ENCODE data around the gene EXOC3L4. TPM values are rescaled to one million over a fixed set of nuclear protein-coding genes. Genes with fewer than 3 reads are reported as not detected.

Gene EXOC3L4
- total RNA-seq, 1 donor from 2014 or later = not detected

- no peaks in the 10 kb centered on the region for H3K27me3 ChIP-seq (ENCODE audit: insufficient read depth, low read length)
- Mint-ChIP-seq H3K4me1 (ENCODE audit: low read depth, unreplicated experiment) (peaks cover 15% of the 10 kb centered on the region), H3K27me3 (ENCODE audit: low read depth, unreplicated experiment) (peaks cover 22% of the 10 kb centered on the region), H3K9me3 (ENCODE audit: unreplicated experiment) (no peaks in the 10 kb centered on the region), H3K36me3 (ENCODE audit: low read depth, unreplicated experiment) (peaks cover 5% of the 10 kb centered on the region), H3K27ac (ENCODE audit: unreplicated experiment) (no peak overlapping the region), H3K4me3 (ENCODE audit: unreplicated experiment) (peak overlapping the region; percentile 76)
- DNase-seq (ENCODE audit: low read depth) (no peak), FAIRE-seq (no peak)
- no peak overlapping the region for H3K27ac ChIP-seq (ENCODE audit: low read depth, low read length)
- peaks cover 52% of the 10 kb centered on the region for H4K20me1 ChIP-seq (ENCODE audit: insufficient read depth, low read length)
- peaks cover 28% of the 10 kb centered on the region for H3K4me1 ChIP-seq (ENCODE audit: insufficient read depth, low read length)
- H3K4me3 ChIP-seq (ENCODE audit: insufficient read depth, low read depth, low read length) = peak overlapping the region; percentile 46
- H3K9me3 ChIP-seq (ENCODE audit: insufficient read depth, low read depth, low read length) = no peaks in the 10 kb centered on the region
- no peaks in the 10 kb centered on the region for H3K79me2 ChIP-seq (ENCODE audit: insufficient read depth, low read length)
- peak overlapping the region; percentile 35 for H3K9ac ChIP-seq (ENCODE audit: low read length)
- no peaks in the 10 kb centered on the region for H3K36me3 ChIP-seq (ENCODE audit: insufficient read depth, low read length)
- no peak overlapping the region for H2AFZ ChIP-seq (ENCODE audit: low read depth, low read length)
- H3K4me2 ChIP-seq (ENCODE audit: low read length) = peak overlapping the region; percentile 80
- TF ChIP-seq EZH2 (IDR thresholded peaks at IDR 0.05; ENCODE audit: insufficient read depth, low read length) (no peak), CTCF (IDR thresholded peaks at IDR 0.05; ENCODE audit: insufficient read depth, low read depth, low read length) (no peak)
These were observed 30.0 kb downstream of the EXOC3L4 start for GRCh38 chr14:103124501-103125001.

DNA sequence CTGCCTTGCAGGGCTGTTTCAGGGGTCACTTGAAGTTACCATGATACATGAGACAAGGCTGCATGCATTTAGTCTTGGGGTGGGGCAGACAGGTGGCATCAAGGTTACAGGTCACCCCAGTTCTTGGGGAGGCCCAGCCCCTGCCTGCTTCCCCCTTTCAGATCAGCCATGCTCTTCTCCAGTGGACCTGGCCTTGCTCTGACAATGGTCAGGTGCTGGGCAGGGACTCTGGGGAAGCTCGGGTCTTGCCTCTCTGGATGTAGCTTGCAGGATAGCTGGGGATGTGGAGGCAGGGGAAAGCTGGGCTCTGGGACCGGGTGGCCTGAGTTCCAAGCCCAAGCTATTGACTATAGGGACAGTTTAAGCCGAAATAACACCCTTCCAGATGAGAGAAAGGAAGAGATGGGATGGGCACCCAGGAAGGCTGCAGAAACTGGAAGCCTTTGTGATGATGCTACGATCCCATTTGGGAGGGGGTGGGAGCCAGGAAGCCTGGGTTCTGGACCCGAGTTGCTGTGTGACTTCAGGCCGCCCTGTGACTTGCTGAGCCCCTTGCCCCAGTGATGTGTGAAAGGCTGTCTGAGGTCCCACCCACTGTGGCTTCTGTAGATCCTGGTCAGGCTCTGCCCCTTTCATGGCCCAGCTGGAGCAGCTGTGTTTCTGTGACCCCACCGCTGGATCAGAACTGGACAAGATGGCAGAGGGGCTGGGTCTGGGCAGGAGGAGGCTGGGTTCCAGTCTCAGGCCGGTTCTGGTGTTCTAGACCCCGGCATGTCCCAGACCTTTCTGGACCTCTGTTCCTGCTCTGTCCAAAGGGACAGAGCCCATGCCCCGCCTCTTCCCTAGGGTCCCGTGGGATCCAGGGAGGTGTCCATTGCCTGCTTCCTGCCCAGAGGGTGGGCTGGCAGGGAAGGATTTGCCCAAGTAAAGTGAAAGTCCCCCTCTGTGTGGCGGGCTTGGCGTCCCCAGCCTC is 30.9 kb downstream of the EXOC3L4 start:
- Mint-ChIP-seq H3K36me3 (ENCODE audit: low read depth, unreplicated experiment) (peaks cover 5% of the 10 kb centered on the region), H3K27me3 (ENCODE audit: low read depth, unreplicated experiment) (peaks cover 22% of the 10 kb centered on the region), H3K9me3 (ENCODE audit: unreplicated experiment) (no peaks in the 10 kb centered on the region), H3K27ac (ENCODE audit: unreplicated experiment) (no peak overlapping the region), H3K4me3 (ENCODE audit: unreplicated experiment) (no peak overlapping the region), H3K4me1 (ENCODE audit: low read depth, unreplicated experiment) (peaks cover 19% of the 10 kb centered on the region)
- TF ChIP-seq EZH2 (IDR thresholded peaks at IDR 0.05; ENCODE audit: insufficient read depth, low read length) (no peak), CTCF (IDR thresholded peaks at IDR 0.05; ENCODE audit: insufficient read depth, low read depth, low read length) (no peak)
- Histone ChIP-seq H3K4me2 (ENCODE audit: low read length) (peak overlapping the region; percentile 80), H2AFZ (ENCODE audit: low read depth, low read length) (no peak overlapping the region), H3K36me3 (ENCODE audit: insufficient read depth, low read length) (no peaks in the 10 kb centered on the region), H3K9me3 (ENCODE audit: insufficient read depth, low read depth, low read length) (no peaks in the 10 kb centered on the region), H3K4me3 (ENCODE audit: insufficient read depth, low read depth, low read length) (no peak overlapping the region), H3K9ac (ENCODE audit: low read length) (no peak overlapping the region), H3K27me3 (ENCODE audit: insufficient read depth, low read length) (no peaks in the 10 kb centered on the region), H3K4me1 (ENCODE audit: insufficient read depth, low read length) (peaks cover 29% of the 10 kb centered on the region), H3K79me2 (ENCODE audit: insufficient read depth, low read length) (no peaks in the 10 kb centered on the region), H4K20me1 (ENCODE audit: insufficient read depth, low read length) (peaks cover 61% of the 10 kb centered on the region), H3K27ac (ENCODE audit: low read depth, low read length) (no peak overlapping the region)
- FAIRE-seq (no peak), DNase-seq (ENCODE audit: low read depth) (no peak)

Data from astrocyte (in vitro differentiated cells and primary cell).